Measurements from ENCODE around the gene CBARP. TPM values are rescaled to one million over a fixed set of nuclear protein-coding genes. Genes with fewer than 3 reads are reported as not detected.

CBARP gene
- total and polyA plus RNA-seq, 2 of the 13 experiments (the other 11 are each of a cell fraction or from before 2014, with no cell fraction given): 1.2 to 1.4 TPM

GRCh38 chr19:1283207-1283916, 45.6 kb upstream of the CBARP start (continued):
- TF ChIP-seq ZBTB21 (CRISPR knock-in tag; IDR thresholded peaks at IDR 0.05) (no peak), ISL2 (CRISPR knock-in tag; IDR thresholded peaks at IDR 0.05) (no peak), BCL3 (CRISPR knock-in tag; IDR thresholded peaks at IDR 0.05) (no peak; the same call in 1 of the 2 replicates), ZNF709 (CRISPR knock-in tag; IDR thresholded peaks at IDR 0.05) (no peak), HDAC2 (CRISPR knock-in tag; IDR thresholded peaks at IDR 0.05) (peak; percentile 65; the same call in 1 of the 2 replicates), ZNF790 (CRISPR knock-in tag; IDR thresholded peaks at IDR 0.05; ENCODE audit: borderline replicate concordance) (no peak), NR0B2 (CRISPR knock-in tag; IDR thresholded peaks at IDR 0.05) (no peak), ZNF326 (CRISPR knock-in tag; IDR thresholded peaks at IDR 0.05; ENCODE audit: borderline replicate concordance) (no peak), GPBP1L1 (CRISPR knock-in tag; IDR thresholded peaks at IDR 0.05) (no peak), SNAPC5 (CRISPR knock-in tag; IDR thresholded peaks at IDR 0.05; ENCODE audit: borderline replicate concordance) (no peak), ZNF253 (CRISPR knock-in tag; IDR thresholded peaks at IDR 0.05; ENCODE audit: borderline replicate concordance) (0 out of 2 replicates have a peak, but pooled peaks have one; percentile 53), SMARCE1 (IDR thresholded peaks at IDR 0.05; ENCODE audit: borderline replicate concordance) (no peak), MYC (CRISPR knock-in tag; IDR thresholded peaks at IDR 0.05; ENCODE audit: borderline replicate concordance) (peak; percentile 48; the same call in 1 of the 2 replicates), ATM (IDR thresholded peaks at IDR 0.05; ENCODE audit: borderline replicate concordance) (no peak), DPF2 (CRISPR knock-in tag; IDR thresholded peaks at IDR 0.05; ENCODE audit: borderline replicate concordance, low read depth) (no peak), ZNF598 (CRISPR knock-in tag; IDR thresholded peaks at IDR 0.05; ENCODE audit: borderline replicate concordance) (no peak), CREB3 (CRISPR knock-in tag; IDR thresholded peaks at IDR 0.05) (no peak), FOXO1 (CRISPR knock-in tag; IDR thresholded peaks at IDR 0.05) (no peak), ZNF337 (CRISPR knock-in tag; IDR thresholded peaks at IDR 0.05; ENCODE audit: borderline replicate concordance, low read depth) (no peak), HNF4G (IDR thresholded peaks at IDR 0.05; ENCODE audit: borderline replicate concordance, low read depth, low read length) (peak; percentile 79), HNF4G (CRISPR knock-in tag; IDR thresholded peaks at IDR 0.05; ENCODE audit: borderline replicate concordance, low read depth) (peak; percentile 82), ASH2L (IDR thresholded peaks at IDR 0.05; ENCODE audit: insufficient read length, low read depth, low read length) (peak; percentile 29), ZNF296 (CRISPR knock-in tag; conservative IDR thresholded peaks at IDR 0.05) (no peak), PTBP1 (IDR thresholded peaks at IDR 0.05; ENCODE audit: low read depth, low read length, poor library complexity, severe bottlenecking) (no peak), ZFP90 (CRISPR knock-in tag; IDR thresholded peaks at IDR 0.05; ENCODE audit: borderline replicate concordance) (peak; percentile 79), ZNF792 (CRISPR knock-in tag; IDR thresholded peaks at IDR 0.05) (peak; percentile 36; the same call in 1 of the 2 replicates), ZNF260 (CRISPR knock-in tag; IDR thresholded peaks at IDR 0.05; ENCODE audit: borderline replicate concordance, low read depth) (no peak)
